Measurements from ENCODE around the gene SCO2.

The SCO2 gene

GRCh38 chr22:50498322-50498890 lies 27.0 kb downstream of the SCO2 start:
- DNase-seq (ENCODE audit: low read depth): peak; percentile 39

DNA sequence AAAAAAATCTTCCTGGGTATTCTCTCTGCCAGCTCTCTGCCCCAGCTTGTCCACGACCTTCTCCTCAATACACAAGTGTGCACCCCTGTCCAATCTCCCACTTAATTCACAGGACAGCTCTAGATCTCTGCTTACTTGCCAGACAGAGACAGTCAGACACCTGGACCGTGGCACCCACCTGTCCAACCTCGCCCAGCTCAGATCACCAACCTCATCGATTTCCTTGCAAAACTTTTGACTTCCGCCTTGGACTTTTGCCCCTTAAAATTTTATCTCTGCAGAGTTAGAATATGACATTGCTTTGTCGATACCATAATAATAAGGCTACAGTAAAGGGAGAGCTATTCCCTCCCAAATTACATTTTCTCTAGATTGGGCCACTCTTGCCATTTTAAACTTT lies 28.3 kb downstream of the SCO2 start:
- DNase-seq (ENCODE audit: low read depth): no peak

GRCh38 chr22:50490531-50491308 lies 34.7 kb downstream of the SCO2 start:
- no peak for DNase-seq (ENCODE audit: low read depth)

GRCh38 chr22:50489363-50490243 lies 35.8 kb downstream of the SCO2 start:
- DNase-seq (ENCODE audit: low read depth): no peak

DNA sequence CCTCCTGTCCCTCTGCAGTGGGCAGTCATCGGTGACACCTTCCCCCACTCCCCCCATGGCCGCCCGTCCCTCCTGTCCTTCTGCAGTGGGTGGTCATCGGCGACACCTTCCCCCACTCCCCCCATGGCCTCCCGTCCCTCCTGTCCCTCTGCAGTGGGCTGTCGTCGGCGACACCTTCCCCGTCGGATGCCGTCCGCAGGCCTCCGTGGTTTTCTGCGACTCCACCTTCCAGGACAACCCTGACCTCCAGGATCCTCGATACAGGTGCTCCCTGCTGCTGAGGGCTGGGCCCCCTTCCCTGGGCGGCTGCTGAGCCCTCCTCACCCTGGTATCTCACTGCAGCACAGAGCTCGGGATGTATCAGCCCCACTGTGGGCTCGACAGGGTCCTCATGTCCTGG lies 36.5 kb downstream of the SCO2 start:
- no peak for DNase-seq (ENCODE audit: low read depth)

GRCh38 chr22:50488006-50488677 lies 37.3 kb downstream of the SCO2 start:
- no peak for DNase-seq (ENCODE audit: low read depth)

DNA sequence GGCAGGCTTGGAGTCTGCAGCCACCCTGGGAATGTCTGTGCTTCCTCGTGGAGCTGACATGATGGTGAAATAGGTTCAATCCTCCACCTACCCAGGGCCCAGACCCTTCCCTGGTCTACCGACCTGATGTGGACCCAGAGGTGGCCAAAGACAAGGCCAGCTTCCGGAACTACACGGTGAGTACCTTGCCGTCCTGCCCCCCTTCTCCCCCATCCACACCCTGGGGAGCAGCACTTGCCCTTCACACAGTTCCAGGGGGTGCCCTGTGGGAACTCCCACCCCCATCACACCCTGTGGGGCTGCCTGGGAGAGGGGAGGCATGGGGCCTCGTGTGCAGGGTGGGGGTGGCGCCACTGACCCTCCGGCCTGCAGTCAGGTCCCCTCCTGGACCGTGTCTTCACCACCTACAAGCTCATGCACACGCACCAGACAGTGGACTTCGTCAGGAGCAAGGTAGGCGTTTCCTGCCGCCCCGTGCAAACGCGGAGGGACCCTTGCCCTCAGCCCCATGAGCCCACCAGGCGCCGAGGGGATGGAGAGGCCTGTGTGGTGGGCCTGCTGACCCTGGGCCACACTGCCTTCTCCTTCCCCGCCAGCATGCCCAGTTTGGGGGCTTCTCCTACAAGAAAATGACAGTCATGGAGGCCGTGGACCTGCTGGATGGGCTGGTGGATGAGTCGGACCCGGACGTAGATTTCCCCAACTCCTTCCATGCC lies 38.0 kb downstream of the SCO2 start:
- DNase-seq (ENCODE audit: low read depth): no peak

DNA sequence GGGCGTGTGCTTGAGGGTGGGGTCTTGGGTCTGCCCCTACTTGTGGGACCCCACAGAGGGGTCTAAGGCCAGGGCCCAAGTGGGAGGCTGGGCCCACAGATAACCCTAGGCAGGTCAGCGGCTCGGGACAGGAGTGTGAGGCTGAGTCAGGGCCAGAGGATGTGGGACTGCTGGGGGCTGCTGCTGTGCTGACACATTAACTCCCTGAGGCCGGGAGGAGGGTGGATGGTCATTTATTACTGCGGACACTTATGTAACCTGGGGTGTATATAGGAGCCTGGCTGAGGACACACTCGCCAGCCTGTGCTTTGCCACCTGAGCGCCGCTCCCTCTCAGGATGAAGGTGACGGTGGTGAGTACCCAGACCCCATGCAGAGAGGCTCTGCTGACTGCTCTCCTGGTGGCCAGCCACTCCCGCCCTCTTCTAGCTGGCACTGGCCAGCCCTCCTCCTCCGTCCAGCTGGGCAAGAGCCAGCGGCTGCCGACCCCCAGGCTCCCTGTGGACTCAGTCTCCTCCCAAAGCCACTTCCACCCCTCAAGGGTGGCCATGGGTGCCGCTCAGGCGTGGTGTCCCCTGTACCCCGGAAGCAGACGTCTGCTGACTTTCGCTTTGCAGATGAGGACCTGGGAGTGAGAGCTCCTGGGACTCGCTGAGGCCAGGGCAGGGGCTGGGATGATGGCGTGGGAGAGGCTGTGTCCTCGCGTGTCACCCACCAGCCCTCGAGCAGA lies 38.7 kb downstream of the SCO2 start, which contains the start of gene MIOX:
Gene MIOX, plus strand, starts transcription at position 299 of the 729 bp plus-strand sequence. Its CDS starts 39 bp downstream, at position 338.
- DNase-seq (ENCODE audit: low read depth): no peak

GRCh38 chr22:50485221-50486131 lies 39.9 kb downstream of the SCO2 start:
- no peak for DNase-seq (ENCODE audit: low read depth)

GRCh38 chr22:50483977-50484853 lies 41.2 kb downstream of the SCO2 start:
- DNase-seq (ENCODE audit: low read depth): no peak

DNA sequence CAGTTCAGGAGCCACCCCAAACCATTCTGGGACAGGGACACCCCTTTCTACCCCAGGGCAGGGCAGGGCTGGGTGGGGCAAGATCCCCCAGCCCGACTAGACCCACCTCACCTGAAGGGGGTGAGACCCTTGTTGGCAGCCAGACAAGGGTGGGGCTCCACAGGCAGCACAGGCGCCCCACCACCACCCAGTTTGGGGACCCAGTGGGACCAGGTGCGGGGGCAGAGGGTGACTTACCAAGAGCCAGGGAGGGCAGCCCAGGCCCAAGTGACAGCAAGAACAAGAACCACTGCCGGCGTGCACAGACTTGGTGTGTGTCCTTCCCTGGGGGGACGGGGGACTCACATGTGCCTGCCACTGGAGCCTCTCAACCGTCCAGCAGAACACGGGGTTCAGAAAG lies 41.8 kb downstream of the SCO2 start:
- no peak for DNase-seq (ENCODE audit: low read depth)

GRCh38 chr22:50483106-50483505 lies 42.3 kb downstream of the SCO2 start:
- no peak for DNase-seq (ENCODE audit: low read depth)

- no peak for DNase-seq (ENCODE audit: low read depth)
Measured at GRCh38 chr22:50482107-50483074, 43.0 kb downstream of the SCO2 start.

- DNase-seq (ENCODE audit: low read depth): no peak
Measured at GRCh38 chr22:50481440-50482106, 43.8 kb downstream of the SCO2 start, which contains the start of gene ADM2. ADM2 (plus strand) TSS chr22:50481543; CDS start chr22:50481848, 305 bp downstream.

GRCh38 chr22:50481045-50481439 lies 44.4 kb downstream of the SCO2 start:
- no peak for DNase-seq (ENCODE audit: low read depth)

- DNase-seq (ENCODE audit: low read depth): no peak
Measured at GRCh38 chr22:50479721-50480120, 45.7 kb downstream of the SCO2 start.

- DNase-seq (ENCODE audit: low read depth): no peak
Measured at GRCh38 chr22:50477923-50478322, 47.5 kb downstream of the SCO2 start.

All from stimulated activated CD8-positive, alpha-beta memory T cell treated with anti-CD3 and anti-CD28 coated beads, Interleukin-7, amount 100 ng/mL, for 24 hours (primary cell).